ENCODE results near the gene BTBD2. TPM values are rescaled to one million over a fixed set of nuclear protein-coding genes. Genes with fewer than 3 reads are reported as not detected.
A peak's percentile ranks its signal among the peaks of the same experiment; 100 is the strongest.

BTBD2 gene
- total RNA-seq, 4 donors from 2014 or later = 54.6 to 82.9 (median 63.6) TPM

GRCh38 chr19:1935484-1936208, 79.9 kb downstream of the BTBD2 start:
- peak; percentile 31 to 80 for DNase-seq
- TF ChIP-seq CTCF (IDR thresholded peaks at IDR 0.05 in 4 of 5, conservative IDR thresholded peaks at IDR 0.05 in 1 of 5) = no peak
- peak in 1 of 2 donors; percentile 8 for TF ChIP-seq POLR2A (IDR thresholded peaks at IDR 0.05)
- Histone ChIP-seq H3K4me3 (no peak overlapping the region), H3K9me3 (no peaks in the 10 kb centered on the region), H3K27me3 (no peaks in the 10 kb centered on the region), H3K27ac (peak overlapping the region; percentile 49 to 79 (median 74)), H3K36me3 (no peaks in the 10 kb centered on the region), H3K4me1 (peaks cover 14 to 15% of the 10 kb centered on the region in 2 donors)
- intact Hi-C loops (cut with DNase I; ENCODE audit: low total_unique reads) = no loop called here
- in situ Hi-C loops (cut with MboI; ENCODE audit: low sequenced_read_pairs in 4 of 4) = loop anchor here in 2 of 4 donors (10.0 kb wide), 2 partner anchors 129 to 139 kb away; no protein-coding TSS in a partner anchor
- peak; percentile 38 to 47 for ATAC-seq

Other genes starting within 250 kb of the BTBD2 start
- under 1 TPM in 2 of 4 donors, not detected in 2; 0.09 to 0.24 TPM for gene ATP8B3, start 203.4 kb downstream of the BTBD2 start, total RNA-seq
- 10 to 100 TPM; 10.8 to 28.5 (median 20.5) TPM for gene REXO1, start 167.2 kb downstream of the BTBD2 start, total RNA-seq
- gene KLF16, start 152.1 kb downstream of the BTBD2 start, total RNA-seq = 1 to 10 TPM in 3 of 4 donors, under 1 TPM in 1; 0.58 to 4.0 (median 1.4) TPM
- 10 to 100 TPM; 49.4 to 87.7 (median 70.8) TPM for gene ABHD17A, start 130.2 kb downstream of the BTBD2 start, total RNA-seq
- 1 to 10 TPM; 2.1 to 3.6 (median 3.1) TPM for gene ADAT3, start 110.3 kb downstream of the BTBD2 start, total RNA-seq
- 10 to 100 TPM; 18.8 to 38.4 (median 26.7) TPM for gene SCAMP4, start 110.3 kb downstream of the BTBD2 start, total RNA-seq
- 10 to 100 TPM; 37.9 to 42.9 (median 38.1) TPM for gene CSNK1G2, start 74.5 kb downstream of the BTBD2 start, total RNA-seq
- gene MKNK2, start 35.5 kb upstream of the BTBD2 start, total RNA-seq = 1,000 to 10,000 TPM; 1,858 to 2,149 (median 1,965) TPM
- 10 to 100 TPM; 16.0 to 30.8 (median 22.2) TPM for gene MOB3A, start 80.6 kb upstream of the BTBD2 start, total RNA-seq
- gene IZUMO4, start 81.2 kb upstream of the BTBD2 start, total RNA-seq = 1 to 10 TPM in 1 of 4 donors, under 1 TPM in 1, not detected in 2; 0.93 to 1.4 TPM
- 100 to 1,000 TPM in 1 of 4 donors, 10 to 100 TPM in 3; 71.0 to 139 (median 99.0) TPM for gene AP3D1, start 135.9 kb upstream of the BTBD2 start, total RNA-seq
- gene DOT1L, start 148.2 kb upstream of the BTBD2 start, total RNA-seq = 10 to 100 TPM in 3 of 4 donors, 1 to 10 TPM in 1; 9.3 to 48.5 (median 15.8) TPM
- gene PLEKHJ1, start 220.6 kb upstream of the BTBD2 start, total RNA-seq = 10 to 100 TPM; 50.1 to 72.4 (median 61.6) TPM
- 10 to 100 TPM; 23.9 to 29.2 (median 26.5) TPM for gene SF3A2, start 221.1 kb upstream of the BTBD2 start, total RNA-seq
- 1 to 10 TPM in 2 of 4 donors, under 1 TPM in 2; 0.80 to 3.9 (median 1.2) TPM for gene AMH, start 233.6 kb upstream of the BTBD2 start, total RNA-seq
- gene JSRP1, start 240.7 kb upstream of the BTBD2 start, total RNA-seq = 100 to 1,000 TPM; 152 to 383 (median 303) TPM